ENCODE measurements around the gene PACSIN2.

Gene PACSIN2

DNA sequence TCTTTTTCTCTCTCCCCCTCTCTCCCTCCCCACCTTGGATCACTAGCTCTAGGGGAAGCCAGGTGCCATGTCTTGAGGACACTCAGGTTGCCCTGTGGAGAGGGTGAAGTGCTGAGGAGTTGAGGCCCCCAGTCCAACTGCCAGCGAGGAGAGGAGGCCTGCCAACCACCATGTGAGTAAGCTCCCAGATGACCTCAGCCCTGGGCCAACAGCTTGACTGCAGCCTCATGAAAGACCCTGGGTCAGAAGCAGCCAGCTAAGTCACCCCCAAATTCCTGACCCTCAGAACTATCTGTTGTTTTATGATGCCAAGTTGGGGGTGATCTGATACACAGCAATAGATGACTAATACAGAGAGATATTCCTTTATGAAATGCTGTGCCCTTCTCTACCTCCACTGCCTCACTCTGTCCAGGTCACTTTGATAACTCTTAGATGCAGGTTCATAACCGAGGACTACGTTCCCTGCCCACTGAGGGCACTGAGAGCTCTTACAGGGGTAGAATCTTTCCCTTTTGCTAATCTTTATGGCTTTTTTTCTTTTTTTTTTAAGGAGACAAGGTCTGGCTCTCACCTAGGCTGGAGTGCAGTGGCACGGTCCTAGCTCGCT, 165.9 kb downstream of the PACSIN2 start:
- Histone ChIP-seq H3K9me3 (ENCODE audit: control insufficient read depth, insufficient read depth, low read length) (no peaks in the 10 kb centered on the region), H3K9ac (ENCODE audit: low read depth, low read length) (no peak overlapping the region), H3K4me1 (ENCODE audit: control insufficient read depth, insufficient read depth, low read length) (no peaks in the 10 kb centered on the region), H3K36me3 (ENCODE audit: control insufficient read depth, insufficient read depth, low read length) (no peaks in the 10 kb centered on the region), H3K4me3 (ENCODE audit: low read depth, low read length) (no peak overlapping the region), H3K27me3 (ENCODE audit: control insufficient read depth, insufficient read depth, low read length) (no peaks in the 10 kb centered on the region)

- Histone ChIP-seq H3K9ac (ENCODE audit: low read depth, low read length) (no peak overlapping the region), H3K4me1 (ENCODE audit: control insufficient read depth, insufficient read depth, low read length) (no peaks in the 10 kb centered on the region), H3K4me3 (ENCODE audit: low read depth, low read length) (no peak overlapping the region), H3K9me3 (ENCODE audit: control insufficient read depth, insufficient read depth, low read length) (no peaks in the 10 kb centered on the region), H3K27me3 (ENCODE audit: control insufficient read depth, insufficient read depth, low read length) (no peaks in the 10 kb centered on the region), H3K36me3 (ENCODE audit: control insufficient read depth, insufficient read depth, low read length) (no peaks in the 10 kb centered on the region)
Observed at GRCh38 chr22:42847110-42847509, 167.8 kb downstream of the PACSIN2 start.

DNA sequence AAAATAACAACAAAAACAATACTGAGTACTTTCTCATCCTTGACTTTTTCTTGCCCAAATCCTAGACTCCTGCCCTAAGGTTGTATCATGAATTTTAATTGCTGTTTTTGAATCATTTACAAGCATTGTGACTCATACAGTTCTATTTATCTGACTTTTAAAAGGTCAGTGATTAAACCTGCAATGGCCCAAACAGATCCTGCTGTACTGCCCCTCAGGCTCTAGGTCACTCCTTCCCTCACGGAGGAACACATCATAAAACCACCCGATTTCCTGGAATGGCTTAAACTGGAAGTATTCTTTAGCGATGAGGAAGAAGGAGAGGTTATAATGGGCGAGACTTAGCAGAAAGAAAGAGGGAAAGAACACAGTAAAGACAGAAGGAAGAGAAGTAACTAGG, 170.2 kb downstream of the PACSIN2 start:
- Histone ChIP-seq H3K9ac (ENCODE audit: low read depth, low read length) (no peak overlapping the region), H3K4me3 (ENCODE audit: low read depth, low read length) (no peak overlapping the region), H3K36me3 (ENCODE audit: control insufficient read depth, insufficient read depth, low read length) (no peaks in the 10 kb centered on the region)

GRCh38 chr22:42842658-42843370, 172.1 kb downstream of the PACSIN2 start:
- H3K4me1 ChIP-seq (ENCODE audit: control insufficient read depth, insufficient read depth, low read length): no peaks in the 10 kb centered on the region
- H3K4me3 ChIP-seq (ENCODE audit: low read depth, low read length): no peak overlapping the region
- H3K9ac ChIP-seq (ENCODE audit: low read depth, low read length): no peak overlapping the region
- no peaks in the 10 kb centered on the region for H3K27me3 ChIP-seq (ENCODE audit: control insufficient read depth, insufficient read depth, low read length)
- no peaks in the 10 kb centered on the region for H3K9me3 ChIP-seq (ENCODE audit: control insufficient read depth, insufficient read depth, low read length)
- no peaks in the 10 kb centered on the region for H3K36me3 ChIP-seq (ENCODE audit: control insufficient read depth, insufficient read depth, low read length)

More for the DNA sequence above, 170.2 kb downstream of the PACSIN2 start:
- no peaks in the 10 kb centered on the region for H3K9me3 ChIP-seq (ENCODE audit: control insufficient read depth, insufficient read depth, low read length)
- H3K27me3 ChIP-seq (ENCODE audit: control insufficient read depth, insufficient read depth, low read length): no peaks in the 10 kb centered on the region
- no peaks in the 10 kb centered on the region for H3K4me1 ChIP-seq (ENCODE audit: control insufficient read depth, insufficient read depth, low read length)

GRCh38 chr22:42841444-42841843, 173.5 kb downstream of the PACSIN2 start:
- Histone ChIP-seq H3K9me3 (ENCODE audit: control insufficient read depth, insufficient read depth, low read length) (no peaks in the 10 kb centered on the region), H3K4me1 (ENCODE audit: control insufficient read depth, insufficient read depth, low read length) (no peaks in the 10 kb centered on the region), H3K4me3 (ENCODE audit: low read depth, low read length) (no peak overlapping the region), H3K9ac (ENCODE audit: low read depth, low read length) (no peak overlapping the region), H3K36me3 (ENCODE audit: control insufficient read depth, insufficient read depth, low read length) (no peaks in the 10 kb centered on the region), H3K27me3 (ENCODE audit: control insufficient read depth, insufficient read depth, low read length) (no peaks in the 10 kb centered on the region)

DNA sequence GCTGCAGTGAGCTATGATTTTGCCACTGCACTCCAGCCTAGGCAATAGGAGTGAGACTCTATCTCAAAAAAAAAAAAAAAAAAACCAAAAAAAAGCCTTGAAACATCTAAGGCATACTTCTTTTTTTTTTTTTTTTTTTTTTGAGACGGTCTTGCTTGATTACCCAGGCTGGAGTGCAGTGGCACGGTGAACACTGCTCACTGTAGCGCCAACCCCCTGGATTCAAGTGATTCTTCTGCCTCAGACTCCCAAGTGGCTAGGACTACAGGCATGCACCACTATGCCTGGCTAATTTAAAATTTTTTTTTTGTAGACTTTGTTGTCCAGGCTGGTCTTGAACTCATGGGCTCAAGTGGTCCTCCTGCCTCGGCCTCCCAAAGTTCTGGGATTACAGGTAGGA, 177.4 kb downstream of the PACSIN2 start:
- no peaks in the 10 kb centered on the region for H3K27me3 ChIP-seq (ENCODE audit: control insufficient read depth, insufficient read depth, low read length)
- no peaks in the 10 kb centered on the region for H3K36me3 ChIP-seq (ENCODE audit: control insufficient read depth, insufficient read depth, low read length)
- H3K9me3 ChIP-seq (ENCODE audit: control insufficient read depth, insufficient read depth, low read length): no peaks in the 10 kb centered on the region

DNA sequence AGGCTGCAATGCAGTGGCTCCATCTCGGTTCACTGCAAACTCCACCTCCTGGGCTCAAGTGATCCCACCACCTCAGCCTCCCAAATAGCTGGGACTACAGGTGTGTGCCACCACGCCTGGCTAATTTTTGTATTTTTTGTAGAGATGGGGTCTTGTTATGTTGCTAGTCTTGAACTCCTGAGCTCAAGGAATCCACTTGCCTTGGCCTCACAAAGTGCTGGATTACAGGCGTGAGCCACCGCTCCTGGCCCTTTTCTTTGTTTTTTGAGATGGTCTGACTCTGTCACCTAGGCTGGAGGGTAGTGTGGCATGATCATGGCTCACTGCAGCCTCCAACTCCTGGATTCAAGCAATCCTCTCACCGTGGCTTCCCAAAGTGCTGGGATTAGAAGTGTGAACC, 178.9 kb downstream of the PACSIN2 start:
- Histone ChIP-seq H3K9me3 (ENCODE audit: control insufficient read depth, insufficient read depth, low read length) (no peaks in the 10 kb centered on the region), H3K36me3 (ENCODE audit: control insufficient read depth, insufficient read depth, low read length) (no peaks in the 10 kb centered on the region), H3K9ac (ENCODE audit: low read depth, low read length) (no peak overlapping the region), H3K4me1 (ENCODE audit: control insufficient read depth, insufficient read depth, low read length) (no peaks in the 10 kb centered on the region), H3K4me3 (ENCODE audit: low read depth, low read length) (no peak overlapping the region), H3K27me3 (ENCODE audit: control insufficient read depth, insufficient read depth, low read length) (no peaks in the 10 kb centered on the region)

More for the DNA sequence above, 177.4 kb downstream of the PACSIN2 start:
- no peak overlapping the region for H3K4me3 ChIP-seq (ENCODE audit: low read depth, low read length)
- no peaks in the 10 kb centered on the region for H3K4me1 ChIP-seq (ENCODE audit: control insufficient read depth, insufficient read depth, low read length)
- no peak overlapping the region for H3K9ac ChIP-seq (ENCODE audit: low read depth, low read length)

DNA sequence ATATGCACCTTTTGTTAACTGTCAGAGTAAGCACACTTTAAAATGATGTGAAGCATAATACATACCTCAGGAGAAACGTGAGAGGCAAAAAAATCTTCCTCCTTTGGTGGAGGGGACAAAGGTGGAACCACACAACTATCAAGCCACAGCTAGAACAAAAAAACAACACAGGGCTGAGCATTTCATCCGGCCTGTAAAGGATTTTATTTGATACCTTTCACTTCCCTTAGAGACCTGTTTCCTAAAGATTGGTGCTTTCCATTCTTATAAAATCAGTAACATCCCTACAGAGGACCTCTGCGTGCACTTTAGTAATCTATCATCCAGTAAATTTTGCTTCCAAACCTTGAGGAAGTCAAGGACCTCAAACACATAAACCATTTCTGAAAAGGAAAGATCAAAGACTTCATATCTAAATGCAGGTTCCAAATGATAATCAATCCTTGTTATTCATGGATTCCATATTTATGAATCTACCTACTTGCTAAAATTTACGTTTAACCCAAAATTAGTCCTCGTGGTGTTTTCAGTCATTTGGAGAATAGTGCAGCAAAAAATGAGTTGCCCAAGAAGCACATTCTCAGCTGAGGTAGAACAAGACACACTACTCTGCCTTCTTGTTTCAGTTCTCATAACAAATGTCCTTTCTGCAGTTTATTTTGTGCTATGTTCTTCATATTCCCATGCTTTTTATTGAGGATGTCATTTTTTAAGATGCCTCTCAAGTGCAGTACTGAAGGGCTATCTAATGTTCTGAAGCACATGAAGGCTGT, 180.6 kb downstream of the PACSIN2 start:
- Histone ChIP-seq H3K27me3 (ENCODE audit: control insufficient read depth, insufficient read depth, low read length) (no peaks in the 10 kb centered on the region), H3K36me3 (ENCODE audit: control insufficient read depth, insufficient read depth, low read length) (no peaks in the 10 kb centered on the region), H3K9ac (ENCODE audit: low read depth, low read length) (no peak overlapping the region), H3K4me1 (ENCODE audit: control insufficient read depth, insufficient read depth, low read length) (no peaks in the 10 kb centered on the region), H3K4me3 (ENCODE audit: low read depth, low read length) (no peak overlapping the region), H3K9me3 (ENCODE audit: control insufficient read depth, insufficient read depth, low read length) (no peaks in the 10 kb centered on the region)

- Histone ChIP-seq H3K36me3 (ENCODE audit: control insufficient read depth, insufficient read depth, low read length) (no peaks in the 10 kb centered on the region), H3K9me3 (ENCODE audit: control insufficient read depth, insufficient read depth, low read length) (no peaks in the 10 kb centered on the region), H3K4me3 (ENCODE audit: low read depth, low read length) (no peak overlapping the region), H3K27me3 (ENCODE audit: control insufficient read depth, insufficient read depth, low read length) (no peaks in the 10 kb centered on the region), H3K9ac (ENCODE audit: low read depth, low read length) (no peak overlapping the region), H3K4me1 (ENCODE audit: control insufficient read depth, insufficient read depth, low read length) (no peaks in the 10 kb centered on the region)
Observed at GRCh38 chr22:42833104-42833503, 181.8 kb downstream of the PACSIN2 start.

- Histone ChIP-seq H3K36me3 (ENCODE audit: control insufficient read depth, insufficient read depth, low read length) (no peaks in the 10 kb centered on the region), H3K4me3 (ENCODE audit: low read depth, low read length) (no peak overlapping the region), H3K9me3 (ENCODE audit: control insufficient read depth, insufficient read depth, low read length) (no peaks in the 10 kb centered on the region), H3K4me1 (ENCODE audit: control insufficient read depth, insufficient read depth, low read length) (no peaks in the 10 kb centered on the region), H3K9ac (ENCODE audit: low read depth, low read length) (no peak overlapping the region), H3K27me3 (ENCODE audit: control insufficient read depth, insufficient read depth, low read length) (no peaks in the 10 kb centered on the region)
Observed at GRCh38 chr22:42831712-42832111, 183.2 kb downstream of the PACSIN2 start.

GRCh38 chr22:42830161-42830560, 184.8 kb downstream of the PACSIN2 start:
- Histone ChIP-seq H3K9ac (ENCODE audit: low read depth, low read length) (no peak overlapping the region), H3K4me1 (ENCODE audit: control insufficient read depth, insufficient read depth, low read length) (no peaks in the 10 kb centered on the region), H3K27me3 (ENCODE audit: control insufficient read depth, insufficient read depth, low read length) (no peaks in the 10 kb centered on the region), H3K9me3 (ENCODE audit: control insufficient read depth, insufficient read depth, low read length) (no peaks in the 10 kb centered on the region), H3K4me3 (ENCODE audit: low read depth, low read length) (no peak overlapping the region), H3K36me3 (ENCODE audit: control insufficient read depth, insufficient read depth, low read length) (no peaks in the 10 kb centered on the region)

DNA sequence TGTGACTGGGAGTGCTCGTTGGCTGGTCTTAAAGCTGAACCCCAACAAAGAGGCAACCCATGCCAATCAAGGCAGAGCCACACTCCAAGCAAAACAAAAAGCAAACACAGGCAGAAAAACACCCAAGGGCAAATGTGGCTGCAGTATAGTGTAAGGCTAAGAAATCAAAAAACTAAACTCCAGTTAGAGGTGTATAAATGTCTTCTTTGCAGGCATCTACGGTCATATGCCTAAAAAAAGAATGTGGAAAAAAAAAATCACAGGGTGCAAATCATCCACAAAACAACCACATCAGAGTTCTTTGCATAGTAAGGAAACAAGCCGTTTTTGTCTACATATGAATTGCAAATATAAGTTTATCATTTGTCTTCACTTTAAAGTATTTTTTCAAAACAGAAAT, 185.6 kb downstream of the PACSIN2 start:
- Histone ChIP-seq H3K4me1 (ENCODE audit: control insufficient read depth, insufficient read depth, low read length) (no peaks in the 10 kb centered on the region), H3K9me3 (ENCODE audit: control insufficient read depth, insufficient read depth, low read length) (no peaks in the 10 kb centered on the region), H3K36me3 (ENCODE audit: control insufficient read depth, insufficient read depth, low read length) (no peaks in the 10 kb centered on the region)

More for the DNA sequence above, 185.6 kb downstream of the PACSIN2 start:
- Histone ChIP-seq H3K27me3 (ENCODE audit: control insufficient read depth, insufficient read depth, low read length) (no peaks in the 10 kb centered on the region), H3K9ac (ENCODE audit: low read depth, low read length) (no peak overlapping the region), H3K4me3 (ENCODE audit: low read depth, low read length) (no peak overlapping the region)
